Stimulated activated CD4-positive, alpha-beta T cell treated with anti-CD3 and anti-CD28 coated beads, Interleukin-2, amount 100 ng/mL, for 48 hours (primary cell): Measurements from ENCODE around the gene PAK5.
"Not testable (repeated sequence)": the region's sequence is repeated elsewhere in the genome, so short reads cannot be mapped to it uniquely, and the experiment has no call there.

Experiments used
- DNase-seq, 2 donors: peaks; one replicate each; pipeline ENCODE4 v3.0.0-alpha.2; 2020

Gene PAK5

DNA sequence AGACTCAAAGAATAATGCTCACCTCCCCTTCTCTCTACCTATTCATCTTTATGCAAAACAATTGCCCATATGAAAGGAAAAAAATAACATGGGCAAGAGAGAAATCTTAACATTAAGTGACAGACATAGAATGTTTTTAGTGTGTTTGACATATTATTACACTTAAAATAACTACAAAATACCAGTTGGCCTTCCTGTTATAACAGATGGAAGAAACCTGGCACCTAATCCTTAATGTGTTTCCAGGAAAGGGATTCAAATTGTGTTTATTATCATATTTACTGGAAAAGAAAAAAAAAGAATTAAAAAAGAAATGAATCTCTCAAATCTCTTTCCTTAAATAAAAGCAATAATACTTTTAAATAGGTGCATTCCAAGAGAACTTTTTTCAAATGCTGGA lies 165.9 kb downstream of the PAK5 start:
- DNase-seq = no peak

DNA sequence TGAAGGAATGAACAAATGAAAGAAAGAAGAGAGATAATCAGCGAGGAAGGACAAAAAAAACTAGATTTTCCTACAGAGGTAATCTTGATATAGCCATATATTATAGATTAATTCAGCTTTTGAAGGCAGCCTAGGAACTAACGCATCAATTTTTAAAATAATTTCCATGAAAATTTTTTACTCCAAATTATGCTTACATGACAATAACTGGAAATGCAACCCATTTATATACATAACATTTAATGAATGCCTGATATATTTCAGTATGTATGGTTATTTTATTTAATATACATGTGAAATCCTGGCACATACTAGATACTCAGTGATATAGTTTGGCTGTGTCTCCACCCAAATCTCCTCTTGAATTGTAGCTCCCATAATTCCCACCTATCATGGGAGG lies 166.8 kb downstream of the PAK5 start:
- DNase-seq = no peak

DNA sequence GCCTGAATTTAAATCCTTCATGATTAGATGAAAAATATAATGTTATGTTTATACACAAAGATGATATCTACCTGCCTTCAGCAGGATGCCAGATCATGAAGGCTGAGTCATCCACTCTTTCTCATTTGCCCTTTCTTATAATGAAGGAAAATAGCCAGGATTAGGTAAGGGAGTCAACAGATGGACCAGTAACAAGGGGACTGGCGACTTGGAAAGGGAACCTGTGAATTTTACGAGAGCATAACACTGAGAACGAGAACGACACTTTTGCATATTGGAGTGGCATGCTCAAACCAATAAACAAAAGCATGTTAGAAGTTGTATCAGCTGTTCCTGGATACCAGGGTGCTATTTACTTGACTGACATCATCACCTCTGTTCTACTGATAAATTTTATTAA lies 170.5 kb downstream of the PAK5 start:
- no peak for DNase-seq

DNA sequence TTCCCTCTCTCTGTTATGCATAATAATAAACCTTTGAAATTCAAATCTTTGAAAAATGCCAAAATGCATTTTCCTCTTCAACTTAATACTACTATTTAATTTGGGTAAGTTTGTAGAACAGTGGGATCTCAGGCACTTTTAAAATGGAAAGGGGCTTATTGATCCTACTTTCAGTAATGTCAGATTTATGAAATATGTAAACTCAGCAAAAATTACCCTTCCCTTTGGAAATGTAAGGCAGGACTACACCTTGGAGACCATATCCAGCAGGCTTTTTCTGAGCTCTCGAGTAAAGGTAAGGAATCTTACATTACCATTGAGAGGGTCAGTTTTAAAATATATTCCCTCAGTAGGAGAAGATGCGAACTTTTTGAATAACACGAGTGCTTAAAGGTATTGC lies 175.5 kb downstream of the PAK5 start:
- no peak for DNase-seq

DNA sequence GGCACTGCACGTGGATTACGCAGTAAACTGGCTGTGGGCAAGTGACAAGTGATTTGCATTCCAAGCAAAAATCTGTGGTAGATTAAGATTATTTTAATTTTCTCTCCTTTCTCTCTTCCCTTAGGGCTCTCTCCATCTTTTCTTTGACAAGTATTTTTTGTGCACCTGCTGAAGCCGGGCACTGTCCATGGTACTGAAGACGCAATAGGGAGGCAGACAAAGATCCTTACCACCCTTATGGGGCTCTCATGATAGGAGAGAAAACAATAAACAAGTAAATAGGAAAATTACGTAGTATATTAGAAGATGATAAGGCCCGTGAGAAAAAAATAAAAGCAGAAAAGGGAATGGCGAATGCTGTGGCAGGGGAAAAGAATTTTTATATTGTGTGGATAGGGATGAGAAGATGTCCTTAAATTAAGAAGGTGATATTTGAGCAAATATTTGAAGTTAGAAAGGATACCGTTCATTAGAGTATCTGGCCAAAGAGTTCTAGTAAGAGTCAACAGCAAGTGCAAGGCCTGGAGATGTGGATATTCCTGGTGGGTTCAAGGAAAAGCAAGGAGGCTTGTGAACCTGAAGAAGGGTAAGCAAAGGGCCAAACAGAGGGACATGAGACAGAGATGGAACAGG lies 178.5 kb downstream of the PAK5 start:
- DNase-seq = peak in 1 of 2 donors; percentile 0

DNA sequence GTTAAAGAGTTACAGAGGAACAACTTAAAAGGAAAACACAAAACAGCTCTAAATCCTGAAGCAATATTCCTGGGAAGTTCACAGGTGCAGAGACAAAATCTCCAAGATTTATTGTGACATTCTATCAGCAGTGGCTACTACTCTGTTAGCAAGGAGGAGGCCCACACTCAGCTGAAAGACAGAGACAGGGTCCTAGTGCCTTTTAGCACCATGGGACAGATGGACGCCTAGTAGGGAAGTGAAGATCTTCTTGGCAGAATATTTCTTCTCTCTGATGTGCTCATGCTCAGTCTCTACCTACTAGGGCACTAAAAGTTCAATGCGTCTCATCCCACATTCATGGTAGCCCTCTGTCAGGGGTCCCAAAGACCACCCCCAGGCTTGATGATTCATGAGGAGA lies 191.1 kb downstream of the PAK5 start:
- no peak for DNase-seq

DNA sequence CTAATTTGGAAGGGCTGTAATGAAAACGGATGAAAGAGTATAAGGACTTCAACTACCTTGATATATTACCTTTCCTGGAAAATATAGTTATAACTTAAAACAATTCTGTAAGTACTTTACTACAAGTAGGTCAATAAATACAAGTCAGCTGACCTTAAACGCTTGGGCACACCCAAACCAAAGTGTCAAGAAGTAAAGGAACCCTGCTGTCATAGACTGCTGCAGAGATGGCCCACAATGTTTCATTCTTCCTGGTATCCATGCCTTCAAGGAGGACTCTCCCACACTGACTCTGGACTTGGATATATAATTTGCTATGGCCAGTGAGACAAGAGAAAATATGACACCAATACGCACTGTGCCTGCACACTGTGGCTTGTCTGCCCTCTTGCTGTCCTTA lies 192.5 kb downstream of the PAK5 start:
- no peak for DNase-seq

DNA sequence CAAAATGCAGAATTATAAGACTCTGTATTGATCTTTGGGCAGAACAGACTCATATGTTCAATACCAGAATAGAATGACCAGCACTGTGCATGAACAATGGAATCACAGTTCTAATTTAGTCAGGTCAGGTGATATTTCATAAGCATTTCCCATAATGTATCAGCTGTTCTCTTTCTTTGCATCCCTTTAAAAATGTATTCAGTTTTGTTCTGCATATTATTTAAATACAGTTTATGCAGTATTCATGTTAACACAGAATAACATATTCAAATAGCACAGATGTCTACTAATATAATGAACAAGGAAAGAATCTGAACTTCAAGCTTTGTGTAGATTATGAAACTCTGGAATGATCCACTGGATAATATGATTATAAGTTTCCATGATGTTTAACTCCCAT lies 196.0 kb downstream of the PAK5 start:
- no peak for DNase-seq

DNA sequence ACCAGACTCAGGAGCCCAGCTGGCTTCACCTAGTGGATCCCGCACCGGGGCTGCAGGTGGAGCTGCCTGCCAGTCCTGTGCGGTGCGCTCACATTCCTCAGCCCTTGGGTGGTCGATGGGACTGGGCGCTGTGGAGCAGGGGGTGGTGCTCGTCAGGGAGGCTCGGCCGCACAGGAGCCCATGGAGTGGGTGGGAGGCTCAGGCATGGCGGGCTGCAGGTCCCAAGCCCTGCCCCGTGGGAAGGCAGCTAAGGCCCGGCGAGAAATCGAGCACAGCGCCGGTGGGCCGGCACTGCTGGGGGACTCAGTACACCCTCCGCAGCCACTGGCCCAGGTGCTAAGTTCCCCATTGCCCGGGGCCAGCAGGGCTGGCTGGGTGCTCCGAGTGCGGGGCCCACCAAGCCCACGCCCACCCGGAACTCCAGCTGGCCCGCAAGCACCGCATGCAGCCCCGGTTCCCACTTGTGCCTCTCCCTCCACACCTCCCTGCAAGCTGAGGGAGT lies 197.3 kb downstream of the PAK5 start:
- not testable (repeated sequence) for DNase-seq

DNA sequence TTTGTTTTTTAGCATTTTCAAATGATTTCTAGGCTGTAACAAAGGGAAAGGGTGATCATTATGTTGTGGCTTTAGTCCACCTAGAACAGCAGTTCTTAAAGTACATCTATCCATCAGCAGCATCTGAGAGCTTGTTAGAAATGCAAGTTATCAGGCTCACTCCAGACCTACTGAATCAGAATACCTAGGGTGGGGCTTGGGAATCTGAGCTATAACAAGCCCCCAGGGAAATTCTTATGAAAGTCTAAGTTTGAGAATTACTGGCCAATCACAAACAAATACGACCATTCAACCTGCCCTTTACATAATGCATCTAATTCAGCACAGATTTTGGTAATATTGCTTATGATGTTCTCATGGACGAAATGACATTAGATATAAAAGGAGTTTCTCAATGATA lies 201.0 kb downstream of the PAK5 start:
- no peak for DNase-seq

DNA sequence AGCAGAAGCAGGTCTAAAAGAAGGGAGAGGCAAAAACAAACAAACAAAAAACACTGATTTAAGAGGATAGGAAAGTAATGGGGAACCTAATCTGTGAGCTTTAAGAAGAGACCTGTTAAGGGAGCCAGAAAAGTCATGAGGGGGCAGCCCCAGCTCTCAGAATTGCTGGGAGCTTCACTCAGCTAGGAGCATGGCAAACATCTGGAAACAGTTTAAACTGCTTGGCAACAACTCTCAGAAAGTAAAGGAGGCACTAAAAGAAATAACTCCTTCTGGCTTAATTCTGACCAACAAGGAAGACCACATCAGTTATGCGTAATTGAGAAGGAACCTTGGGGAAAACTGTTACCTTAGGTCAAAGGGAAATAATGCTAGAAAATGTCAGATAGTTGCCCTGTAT lies 203.1 kb downstream of the PAK5 start:
- no peak for DNase-seq

DNA sequence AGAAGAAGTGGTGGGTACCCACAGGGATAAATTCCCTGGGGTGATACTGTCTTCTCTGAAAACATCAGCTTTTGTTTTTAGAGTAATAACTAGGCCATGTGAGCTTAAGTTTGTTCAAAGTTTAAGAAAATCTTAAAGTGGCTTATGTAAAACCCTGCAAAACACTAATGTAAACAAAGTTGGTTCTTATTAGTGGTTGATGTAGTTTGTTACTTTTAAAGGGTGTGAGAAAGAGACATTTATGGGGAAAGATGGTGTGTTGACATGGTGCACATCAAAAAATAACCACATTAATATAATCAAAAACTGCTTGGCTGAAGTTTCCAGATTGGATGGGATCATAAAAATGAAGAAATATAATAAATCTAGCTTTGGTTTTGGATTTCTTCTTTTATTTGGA lies 204.5 kb downstream of the PAK5 start:
- DNase-seq = no peak

DNA sequence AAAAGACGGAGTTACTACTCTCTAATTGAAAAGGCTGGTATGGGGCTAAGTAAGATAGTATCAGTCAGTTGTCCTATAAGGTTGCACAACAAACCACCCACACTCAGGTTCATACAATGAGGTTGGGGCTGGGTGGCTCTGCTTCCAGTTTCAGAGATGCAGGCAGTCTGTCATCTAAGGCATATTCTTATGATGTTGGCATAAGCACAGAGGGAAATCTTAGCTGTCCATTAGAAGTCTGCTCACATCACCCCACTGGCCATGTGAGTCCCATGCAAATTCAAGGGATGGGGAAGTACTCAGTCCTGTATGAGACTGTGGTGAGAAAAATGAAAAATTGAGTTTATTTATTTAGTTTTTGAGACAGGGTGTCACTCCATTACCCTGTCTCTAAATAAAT lies 205.9 kb downstream of the PAK5 start:
- DNase-seq = no peak

DNA sequence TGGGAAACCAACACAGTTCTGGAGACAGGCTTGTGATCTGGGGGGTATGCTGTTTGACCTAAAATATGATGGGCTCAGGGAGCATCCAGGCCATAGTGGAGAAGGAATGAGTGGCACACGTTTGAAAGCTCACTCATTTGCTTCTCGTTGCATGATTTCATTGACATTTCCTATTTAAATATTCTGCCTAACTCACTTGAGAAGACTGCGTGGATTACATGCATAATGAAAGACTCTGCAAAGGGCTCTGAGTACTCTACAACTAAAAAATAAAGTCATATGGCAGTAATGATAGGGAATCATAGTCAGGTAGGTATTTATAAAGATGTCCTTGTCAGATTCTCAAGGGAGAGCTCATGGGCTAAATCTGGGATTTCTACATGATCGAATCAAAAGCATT lies 206.6 kb downstream of the PAK5 start:
- no peak for DNase-seq

DNA sequence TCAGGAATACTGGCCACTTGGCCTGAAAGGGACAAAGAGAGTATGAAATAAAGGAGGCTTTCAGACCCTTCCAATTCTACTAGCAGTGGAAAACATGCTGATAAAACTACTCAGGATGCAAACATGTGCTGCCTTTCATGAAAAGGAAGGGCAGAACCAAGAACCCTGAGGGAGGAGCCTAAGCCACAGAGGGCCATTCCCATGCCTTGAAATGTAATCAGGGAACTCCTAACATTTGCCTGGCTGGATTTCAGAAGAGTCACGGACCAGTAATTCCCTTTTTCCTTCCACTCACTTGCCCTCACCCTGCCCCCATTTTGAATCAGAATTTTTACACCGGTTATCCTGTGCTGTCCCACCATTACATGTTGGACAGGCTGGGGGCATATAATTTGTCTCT lies 208.3 kb downstream of the PAK5 start:
- DNase-seq = no peak

DNA sequence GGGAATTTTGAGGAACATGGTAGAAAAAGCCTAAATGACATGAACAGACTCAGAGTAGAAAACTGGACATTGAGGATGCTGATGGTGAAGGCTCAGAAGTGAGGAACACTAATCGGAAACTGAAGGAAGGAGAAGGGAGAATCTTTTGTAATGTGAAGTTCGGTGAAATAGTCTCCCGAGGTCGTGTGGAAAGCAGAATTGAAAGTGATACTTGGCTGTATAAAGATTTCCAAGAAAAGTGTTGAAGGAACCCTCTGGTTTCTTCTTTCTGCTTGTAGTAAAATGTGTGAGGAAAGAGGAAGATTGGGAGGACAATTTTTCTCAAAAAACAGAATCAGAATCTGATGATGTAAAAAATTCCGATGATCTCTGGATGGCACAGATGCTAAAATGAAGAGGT lies 209.0 kb downstream of the PAK5 start:
- DNase-seq = no peak

DNA sequence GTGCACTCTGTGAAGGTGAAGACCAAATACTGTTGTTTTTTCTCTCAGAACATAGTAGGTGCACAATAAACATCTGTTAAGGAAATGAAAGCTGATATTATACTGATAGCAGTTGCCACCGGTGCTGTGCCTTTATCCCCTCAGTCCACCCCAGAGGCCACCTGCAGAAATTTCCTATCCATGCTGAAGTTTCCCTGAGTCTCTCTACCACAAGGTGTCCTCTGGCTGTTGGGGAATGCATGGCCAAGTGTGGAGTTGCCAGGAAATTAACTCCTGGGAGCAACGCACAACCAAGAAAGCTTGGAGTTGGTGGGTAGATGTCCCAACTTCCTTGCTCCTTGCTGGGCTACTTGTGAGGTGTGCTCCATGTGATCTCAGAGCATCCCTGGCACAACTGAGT lies 210.3 kb downstream of the PAK5 start:
- no peak for DNase-seq

DNA sequence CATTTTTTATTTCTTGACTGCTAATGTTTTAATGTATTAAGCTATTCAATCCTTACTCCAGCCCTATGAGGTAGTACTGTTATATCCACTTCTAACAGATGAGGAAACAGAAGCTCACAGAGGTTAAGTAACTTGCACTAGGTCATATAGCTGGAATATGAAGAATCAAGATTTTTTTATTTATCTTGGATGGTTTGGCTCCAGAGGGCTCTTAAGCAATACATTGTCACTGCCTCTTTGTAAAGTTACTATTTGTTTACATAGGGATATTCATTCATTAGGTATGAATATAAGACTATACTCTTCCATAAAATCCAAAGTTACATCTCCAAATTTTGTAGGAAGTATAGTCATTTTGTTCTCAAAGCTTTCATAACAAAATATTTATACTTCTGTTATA lies 210.7 kb downstream of the PAK5 start:
- no peak for DNase-seq

DNA sequence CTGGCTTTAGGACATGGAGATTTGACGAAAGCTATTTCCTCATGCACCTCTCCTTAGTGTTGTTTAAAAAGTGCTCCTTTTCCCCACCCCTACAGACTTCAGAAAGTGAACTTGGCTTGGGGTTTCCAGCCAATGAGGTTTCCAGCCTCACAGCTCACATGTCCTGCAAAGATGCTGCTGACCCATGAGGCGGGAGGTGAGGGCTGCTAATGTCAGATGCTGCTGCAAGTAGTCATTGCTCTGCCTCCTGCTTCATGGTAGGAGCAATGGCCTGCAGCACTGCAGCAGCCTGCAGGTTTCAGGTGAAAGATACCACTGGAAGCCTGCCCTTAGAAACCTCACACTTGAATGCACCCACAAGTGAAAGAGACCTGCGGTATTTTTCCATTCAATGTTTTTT lies 211.7 kb downstream of the PAK5 start:
- no peak for DNase-seq

DNA sequence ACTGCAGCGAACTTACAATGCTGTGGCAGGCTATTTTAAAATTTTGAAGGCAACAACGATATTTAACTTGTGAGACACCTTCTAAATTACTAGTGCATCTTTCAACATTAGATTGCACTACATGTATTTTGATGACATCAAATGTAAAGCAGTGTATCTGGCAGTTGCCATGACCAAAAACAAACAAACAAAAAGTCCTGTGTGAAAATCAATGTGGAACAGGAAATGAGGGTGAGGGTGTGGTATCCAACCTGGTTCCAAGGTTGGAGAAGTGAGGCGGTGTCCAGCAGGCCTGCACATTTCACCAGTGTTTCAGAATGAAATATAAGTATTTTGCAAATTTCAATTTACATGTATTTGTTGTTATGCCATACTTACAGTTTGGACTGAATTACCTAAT lies 212.5 kb downstream of the PAK5 start:
- no peak for DNase-seq

DNA sequence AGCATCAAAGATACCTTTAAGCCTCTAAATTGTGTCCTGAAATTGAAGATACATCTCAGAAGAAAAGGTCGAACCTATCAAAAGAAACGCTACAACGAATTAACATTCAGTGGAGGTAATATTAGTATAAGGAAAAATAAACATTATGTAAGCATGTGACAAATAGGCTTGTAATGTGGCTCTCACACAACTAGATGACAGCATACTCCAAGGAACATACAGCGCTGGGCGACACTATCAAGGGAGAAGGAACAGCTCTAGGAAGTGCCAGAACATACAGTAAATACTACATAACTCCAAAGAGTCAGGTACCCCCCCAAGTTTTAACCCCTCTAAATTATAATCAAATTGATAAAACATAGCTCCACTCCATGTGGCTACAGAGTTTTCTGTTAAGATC lies 220.9 kb downstream of the PAK5 start:
- DNase-seq = no peak

DNA sequence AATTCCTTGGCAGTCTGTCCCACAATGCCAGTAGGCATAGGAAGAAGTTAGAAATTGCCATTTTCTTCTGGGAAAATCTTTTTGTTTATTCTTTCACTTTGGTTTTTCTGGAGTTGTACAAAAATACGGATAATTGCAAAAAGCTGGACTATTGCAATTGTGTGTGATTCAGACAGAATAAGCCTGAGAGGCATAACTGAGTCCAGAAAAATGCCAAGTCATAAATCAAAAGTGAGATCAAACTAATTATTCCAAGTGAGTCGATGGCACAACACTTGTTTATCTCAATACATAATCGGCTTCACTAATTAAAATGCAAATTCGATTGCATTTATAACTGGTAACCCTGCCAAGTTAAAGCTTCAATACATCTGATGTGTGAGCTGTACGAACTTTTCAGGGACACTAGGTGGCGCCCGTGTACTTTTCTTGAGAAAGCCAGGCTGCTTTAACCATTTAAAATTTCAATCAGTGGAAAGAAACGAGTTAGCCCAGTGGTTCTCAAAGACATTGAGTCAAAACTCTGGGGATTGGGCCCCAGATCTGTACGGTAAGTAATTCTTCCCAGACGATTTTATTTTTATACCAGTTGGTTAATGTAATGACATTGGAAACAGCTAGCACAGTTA lies 221.9 kb downstream of the PAK5 start:
- DNase-seq = peak; percentile 8 to 32

DNA sequence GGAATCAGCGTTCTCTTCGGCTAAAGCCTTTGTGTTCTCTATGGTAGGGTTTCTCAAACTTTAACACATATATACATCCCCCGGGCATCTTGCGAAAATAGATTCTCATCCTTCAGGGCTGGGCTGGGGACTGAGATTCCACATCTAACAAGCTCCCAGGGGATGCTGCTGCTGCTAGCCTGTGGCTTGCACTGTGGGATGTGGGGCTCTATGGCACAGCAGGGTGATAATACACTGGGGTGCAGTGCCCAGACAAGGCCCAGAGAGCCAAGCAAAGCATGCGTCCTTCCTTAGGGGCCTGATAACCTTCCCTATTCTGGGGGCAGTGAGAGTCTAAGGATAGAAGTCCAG lies 222.4 kb downstream of the PAK5 start:
- no peak for DNase-seq

DNA sequence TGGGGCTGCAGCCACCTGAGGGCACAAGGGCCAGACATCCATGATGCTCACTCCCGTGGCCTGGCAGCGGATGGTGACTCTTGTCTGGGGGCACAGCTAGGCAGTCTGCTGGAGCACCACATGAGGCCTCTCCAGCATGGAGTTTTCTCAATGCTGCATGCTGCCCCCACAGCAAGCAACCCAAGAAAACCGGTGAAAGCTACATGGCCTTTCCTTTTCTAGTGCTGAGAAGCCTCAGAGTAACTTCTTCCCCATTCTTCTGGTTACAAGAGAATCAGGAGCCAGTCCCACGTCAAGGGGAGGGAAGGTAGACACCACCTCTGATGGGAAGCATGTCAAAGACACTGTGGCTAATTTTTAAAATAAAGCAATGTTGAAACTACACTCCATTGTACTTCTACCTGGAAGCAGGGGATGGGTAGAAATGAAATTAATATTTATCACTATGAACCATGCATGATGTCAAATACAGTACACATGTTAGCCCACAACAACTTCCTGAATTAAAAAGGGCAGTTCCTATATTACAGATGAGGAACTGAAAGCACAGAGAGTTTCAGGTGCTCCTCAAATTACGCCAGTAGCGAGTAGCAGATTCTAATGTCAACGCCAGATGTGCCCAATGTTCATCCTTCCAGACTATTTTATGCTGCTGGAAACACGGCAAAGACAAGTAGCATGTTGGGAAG lies 223.0 kb downstream of the PAK5 start:
- DNase-seq = no peak

DNA sequence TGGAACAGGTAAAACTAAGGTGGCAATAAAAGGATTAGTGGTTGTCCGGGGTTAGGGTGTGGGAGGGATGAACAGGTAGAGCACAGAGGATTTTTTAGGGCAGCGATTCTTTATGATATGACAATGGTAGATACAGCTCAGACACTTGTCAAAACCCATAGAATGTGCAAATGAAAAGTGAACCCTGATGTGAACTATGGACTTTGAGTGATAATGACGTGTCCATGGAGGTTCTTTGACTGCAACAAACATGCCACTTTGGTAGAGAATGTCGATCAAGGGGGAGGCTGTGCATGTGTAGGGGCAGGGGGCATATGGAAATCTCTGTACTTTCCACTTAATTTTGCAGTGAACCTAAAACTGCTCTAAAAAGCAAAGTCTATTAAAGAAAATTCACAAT lies 223.8 kb downstream of the PAK5 start:
- no peak for DNase-seq
